HG02759 (cell line): ENCODE data around the gene UBE2Z.

Experiments
- ATAC-seq: cut with Tn5 transposase; IDR thresholded peaks from one replicate; pipeline ENCODE4 v1.9.1; 2021; ENCODE audit warnings: mild to moderate bottlenecking, moderate library complexity; ENCODE audit not compliant: unreplicated experiment

Gene UBE2Z

GRCh38 chr17:48952904-48953303 is 44.7 kb downstream of the UBE2Z start:
- ATAC-seq, result peak; percentile 61

DNA sequence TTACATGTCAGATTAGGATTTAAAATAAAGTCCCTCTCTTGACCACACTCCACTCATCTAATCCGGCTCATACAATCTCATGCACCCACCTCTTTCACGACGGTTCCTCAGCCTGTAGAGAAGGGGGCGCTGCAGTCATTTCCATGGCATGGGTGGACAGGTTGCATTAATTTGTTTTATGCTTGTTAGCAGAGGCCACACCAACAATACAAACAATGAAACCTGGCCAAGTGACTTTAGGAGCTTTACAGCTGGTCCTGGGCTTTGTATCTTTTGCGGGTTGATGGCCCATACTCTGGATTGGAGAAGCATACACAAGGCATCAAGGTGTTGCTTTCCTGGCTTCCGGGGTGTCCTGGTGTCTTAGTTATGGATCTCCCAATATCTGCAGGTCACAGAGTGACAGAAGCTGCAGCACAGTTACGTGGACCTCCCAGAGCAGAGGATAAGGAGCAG is 46.1 kb downstream of the UBE2Z start:
- no peak for ATAC-seq

- no peak for ATAC-seq
Measured at GRCh38 chr17:48960834-48961515, 52.8 kb downstream of the UBE2Z start.

DNA sequence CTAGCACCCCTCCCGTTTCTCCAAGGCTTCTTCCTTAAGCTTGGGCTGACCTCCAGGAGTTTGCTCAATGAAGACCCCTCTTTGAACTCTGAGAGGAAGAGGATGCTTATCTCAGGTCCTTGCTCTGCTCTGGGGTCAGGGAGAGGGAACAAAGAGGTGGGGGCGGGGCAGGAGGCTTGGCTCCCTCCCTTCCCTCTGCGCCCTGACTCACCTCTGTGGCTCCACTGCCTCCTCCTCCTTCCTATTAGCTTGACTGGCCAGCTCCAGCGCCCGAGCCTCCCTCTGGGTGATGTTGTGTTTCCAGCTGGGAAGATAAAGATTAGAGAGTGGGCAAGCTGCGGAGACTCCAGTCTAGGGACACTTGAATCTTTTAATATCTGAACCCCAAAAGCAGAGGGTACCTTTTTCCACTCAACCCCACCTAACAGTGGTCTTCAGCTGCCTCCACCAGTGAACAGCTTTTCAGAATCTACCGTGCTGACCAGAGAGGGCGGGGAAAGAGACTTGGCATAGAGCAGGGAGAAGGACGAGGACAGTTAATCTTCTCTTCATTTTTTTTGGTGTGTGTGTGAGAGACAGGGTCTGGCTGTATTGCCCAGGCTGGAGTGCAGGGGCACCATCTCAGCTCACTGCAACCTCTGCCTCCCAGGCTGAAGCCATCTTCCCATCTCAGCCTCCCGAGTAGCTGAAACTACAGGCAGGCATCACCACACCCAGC is 53.5 kb downstream of the UBE2Z start:
- ATAC-seq, result no peak

DNA sequence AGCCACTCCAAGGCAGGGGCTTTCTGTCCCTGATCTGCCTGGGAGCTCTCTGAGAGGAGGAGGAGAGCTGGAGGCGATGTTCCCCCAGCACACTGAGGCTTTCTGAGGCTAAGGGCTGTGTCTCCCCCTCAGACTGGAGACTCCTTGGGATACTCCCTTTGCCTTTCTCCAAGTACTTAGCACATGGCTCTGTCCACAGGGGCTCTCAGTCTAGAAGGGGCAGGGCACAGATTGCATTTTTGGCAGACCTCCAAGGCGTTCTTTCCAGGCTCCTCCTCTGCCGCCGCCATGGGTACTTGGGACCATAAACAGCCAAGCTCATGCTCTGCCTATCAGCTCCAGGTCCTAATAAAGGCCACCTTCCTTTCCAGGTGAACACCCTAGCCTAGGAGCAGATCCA is 62.0 kb downstream of the UBE2Z start:
- no peak for ATAC-seq

DNA sequence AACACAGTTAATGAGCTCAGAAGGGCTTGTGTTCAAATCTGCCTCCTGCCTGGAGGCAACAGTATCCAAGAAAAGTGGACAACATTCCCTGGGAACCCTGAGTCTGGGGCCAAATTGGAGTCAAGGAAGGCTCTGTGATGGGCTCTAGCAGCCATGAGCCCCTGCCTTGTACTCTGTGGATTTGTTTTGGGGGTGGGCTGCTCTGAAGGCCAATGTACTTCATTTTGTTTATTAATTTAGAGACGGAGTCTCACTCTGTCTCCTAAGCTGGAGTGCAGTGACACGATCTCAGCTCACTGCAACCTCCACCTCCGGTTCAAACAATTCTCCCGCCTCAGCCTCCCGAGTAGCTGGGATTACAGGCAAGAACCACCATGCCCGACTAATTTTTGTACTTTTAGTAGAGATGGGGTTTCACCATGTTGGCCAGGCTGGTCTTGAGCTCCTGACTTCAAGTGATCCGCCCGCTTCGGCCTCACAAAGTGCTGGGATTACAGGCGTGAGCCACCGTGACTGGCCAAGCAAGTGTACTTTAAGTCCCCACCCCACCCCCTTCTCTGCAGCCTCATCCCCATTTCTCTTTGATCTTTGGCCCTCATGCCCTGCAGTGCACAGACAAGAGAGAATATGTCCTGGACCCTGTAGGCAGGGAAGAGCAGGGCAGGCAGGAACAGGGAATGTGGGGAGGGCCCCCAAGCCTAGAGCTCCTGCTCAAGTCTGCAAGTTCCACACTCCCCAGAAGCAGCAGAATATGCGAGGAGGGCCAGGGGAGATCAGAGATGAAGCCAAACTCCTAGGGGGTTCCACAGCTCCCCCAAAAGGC is 62.9 kb downstream of the UBE2Z start:
- ATAC-seq, result no peak

DNA sequence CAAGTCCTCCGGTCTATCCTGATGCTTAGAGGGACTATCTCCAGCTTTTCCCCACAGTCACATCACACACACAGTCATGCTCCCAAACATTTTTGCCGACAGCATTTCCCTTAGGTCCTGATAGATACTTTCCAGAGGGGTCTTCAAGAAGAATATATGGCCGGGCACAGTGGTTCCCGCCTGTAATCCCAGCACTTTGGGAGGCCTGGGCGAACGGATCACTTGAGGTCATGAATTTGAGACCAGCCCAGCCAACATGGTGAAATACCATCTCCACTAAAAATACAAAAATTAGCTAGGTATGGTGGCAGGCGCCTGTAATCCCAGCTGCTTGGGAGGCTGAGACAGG is 64.5 kb downstream of the UBE2Z start:
- no peak for ATAC-seq

GRCh38 chr17:48973806-48974205 is 65.6 kb downstream of the UBE2Z start:
- no peak for ATAC-seq
